Amygdala (tissue), 56 donors: ENCODE results near the gene IKZF3.
"Not testable (repeated sequence)": the region's sequence is repeated elsewhere in the genome, so short reads cannot be mapped to it uniquely, and the experiment has no call there.

Experiments
- DNase-seq, 56 donors: peaks; one replicate each; lab custom pipeline; 2025; lab: John Stamatoyannopoulos, UW

IKZF3 gene

GRCh38 chr17:39863244-39863917 lies 731 bp downstream of the IKZF3 start:
- no peak for DNase-seq

GRCh38 chr17:39861235-39861634 lies 2.9 kb downstream of the IKZF3 start:
- no peak for DNase-seq

GRCh38 chr17:39855911-39856649 lies 8.0 kb downstream of the IKZF3 start:
- not testable (repeated sequence) for DNase-seq

GRCh38 chr17:39854909-39855308 lies 9.2 kb downstream of the IKZF3 start:
- no peak for DNase-seq

GRCh38 chr17:39852239-39852638 lies 11.9 kb downstream of the IKZF3 start:
- no peak for DNase-seq

- DNase-seq: not testable (repeated sequence)
Observed at GRCh38 chr17:39850186-39850585, 13.9 kb downstream of the IKZF3 start.

GRCh38 chr17:39848600-39848999 lies 15.5 kb downstream of the IKZF3 start:
- no peak for DNase-seq

GRCh38 chr17:39846205-39846604 lies 17.9 kb downstream of the IKZF3 start:
- DNase-seq: no peak

GRCh38 chr17:39845052-39845846 lies 18.9 kb downstream of the IKZF3 start:
- no peak for DNase-seq

- DNase-seq: no peak
Observed at GRCh38 chr17:39841134-39841683, 22.9 kb downstream of the IKZF3 start.

GRCh38 chr17:39838784-39839183 lies 25.3 kb downstream of the IKZF3 start:
- no peak for DNase-seq

GRCh38 chr17:39838057-39838456 lies 26.1 kb downstream of the IKZF3 start:
- no peak for DNase-seq

- no peak for DNase-seq
Observed at GRCh38 chr17:39836117-39836516, 28.0 kb downstream of the IKZF3 start.

GRCh38 chr17:39835038-39835786 lies 28.9 kb downstream of the IKZF3 start:
- no peak for DNase-seq

GRCh38 chr17:39834017-39834416 lies 30.1 kb downstream of the IKZF3 start:
- DNase-seq: no peak

GRCh38 chr17:39831588-39831987 lies 32.5 kb downstream of the IKZF3 start:
- no peak for DNase-seq

- no peak for DNase-seq
Observed at GRCh38 chr17:39828443-39828842, 35.7 kb downstream of the IKZF3 start.

- DNase-seq: no peak
Observed at GRCh38 chr17:39826334-39826733, 37.8 kb downstream of the IKZF3 start.

GRCh38 chr17:39823407-39824054 lies 40.6 kb downstream of the IKZF3 start:
- no peak for DNase-seq

- no peak for DNase-seq
Observed at GRCh38 chr17:39822051-39822451, 42.1 kb downstream of the IKZF3 start.
